ENCODE measurements around the gene PTPMT1.

DNA sequence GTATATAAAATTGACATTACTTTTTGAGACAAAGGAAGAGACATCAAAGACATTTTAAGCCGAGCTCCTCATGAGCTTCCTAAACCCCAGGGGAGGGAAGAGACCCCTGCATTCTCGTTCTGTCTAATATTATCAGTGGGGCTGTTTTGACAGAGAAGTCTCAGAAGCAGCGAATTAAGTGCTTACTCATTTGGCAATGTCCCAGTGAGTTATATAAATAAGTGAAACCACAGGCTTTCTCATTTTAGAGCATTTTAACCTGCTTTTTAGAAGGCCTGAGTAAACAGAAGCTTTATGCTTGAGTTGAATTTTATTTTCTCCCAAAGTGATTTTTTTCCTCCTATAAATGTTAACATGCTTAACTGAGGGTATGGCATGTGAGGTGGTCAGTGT lies 52.0 kb downstream of the PTPMT1 start:
- TF ChIP-seq, protein P1, sequence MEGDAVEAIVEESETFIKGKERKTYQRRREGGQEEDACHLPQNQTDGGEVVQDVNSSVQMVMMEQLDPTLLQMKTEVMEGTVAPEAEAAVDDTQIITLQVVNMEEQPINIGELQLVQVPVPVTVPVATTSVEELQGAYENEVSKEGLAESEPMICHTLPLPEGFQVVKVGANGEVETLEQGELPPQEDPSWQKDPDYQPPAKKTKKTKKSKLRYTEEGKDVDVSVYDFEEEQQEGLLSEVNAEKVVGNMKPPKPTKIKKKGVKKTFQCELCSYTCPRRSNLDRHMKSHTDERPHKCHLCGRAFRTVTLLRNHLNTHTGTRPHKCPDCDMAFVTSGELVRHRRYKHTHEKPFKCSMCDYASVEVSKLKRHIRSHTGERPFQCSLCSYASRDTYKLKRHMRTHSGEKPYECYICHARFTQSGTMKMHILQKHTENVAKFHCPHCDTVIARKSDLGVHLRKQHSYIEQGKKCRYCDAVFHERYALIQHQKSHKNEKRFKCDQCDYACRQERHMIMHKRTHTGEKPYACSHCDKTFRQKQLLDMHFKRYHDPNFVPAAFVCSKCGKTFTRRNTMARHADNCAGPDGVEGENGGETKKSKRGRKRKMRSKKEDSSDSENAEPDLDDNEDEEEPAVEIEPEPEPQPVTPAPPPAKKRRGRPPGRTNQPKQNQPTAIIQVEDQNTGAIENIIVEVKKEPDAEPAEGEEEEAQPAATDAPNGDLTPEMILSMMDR (IDR thresholded peaks at IDR 0.05) = no peak
- TF ChIP-seq EP300 (IDR thresholded peaks at IDR 0.05) = no peak
- TF ChIP-seq EHMT2 (IDR thresholded peaks at IDR 0.05; ENCODE audit: low read depth) = no peak
- no peak for TF ChIP-seq CEBPB (IDR thresholded peaks at IDR 0.05)
- TF ChIP-seq TP53 (CRISPR knock-in tag; IDR thresholded peaks at IDR 0.05) = no peak
- no peak for TF ChIP-seq ZC3H11A (IDR thresholded peaks at IDR 0.05)

Measured in A549 (cell line).